DND-41 (cell line): ENCODE data around the gene TDRD1.

Experiments
- EZH2 ChIP-seq: IDR thresholded peaks from 3 replicates; pipeline ENCODE4 v1.6.1; 2012; ENCODE audit warnings: borderline replicate concordance, low read depth, mild to moderate bottlenecking, moderate library complexity, low read length, inconsistent platforms; ENCODE audit not compliant: severe bottlenecking
- TF ChIP-seq, protein P1 (sequence below): IDR thresholded peaks from 2 replicates; pipeline ENCODE4 v1.5.1; 2012; ENCODE audit warnings: borderline replicate concordance, low read length, moderate library complexity, mild to moderate bottlenecking; ENCODE audit not compliant: poor library complexity, severe bottlenecking; ENCODE audit errors: extremely low read depth

GRCh38 chr10:114259824-114260223, 80.7 kb downstream of the TDRD1 start:
- TF ChIP-seq, protein P1, sequence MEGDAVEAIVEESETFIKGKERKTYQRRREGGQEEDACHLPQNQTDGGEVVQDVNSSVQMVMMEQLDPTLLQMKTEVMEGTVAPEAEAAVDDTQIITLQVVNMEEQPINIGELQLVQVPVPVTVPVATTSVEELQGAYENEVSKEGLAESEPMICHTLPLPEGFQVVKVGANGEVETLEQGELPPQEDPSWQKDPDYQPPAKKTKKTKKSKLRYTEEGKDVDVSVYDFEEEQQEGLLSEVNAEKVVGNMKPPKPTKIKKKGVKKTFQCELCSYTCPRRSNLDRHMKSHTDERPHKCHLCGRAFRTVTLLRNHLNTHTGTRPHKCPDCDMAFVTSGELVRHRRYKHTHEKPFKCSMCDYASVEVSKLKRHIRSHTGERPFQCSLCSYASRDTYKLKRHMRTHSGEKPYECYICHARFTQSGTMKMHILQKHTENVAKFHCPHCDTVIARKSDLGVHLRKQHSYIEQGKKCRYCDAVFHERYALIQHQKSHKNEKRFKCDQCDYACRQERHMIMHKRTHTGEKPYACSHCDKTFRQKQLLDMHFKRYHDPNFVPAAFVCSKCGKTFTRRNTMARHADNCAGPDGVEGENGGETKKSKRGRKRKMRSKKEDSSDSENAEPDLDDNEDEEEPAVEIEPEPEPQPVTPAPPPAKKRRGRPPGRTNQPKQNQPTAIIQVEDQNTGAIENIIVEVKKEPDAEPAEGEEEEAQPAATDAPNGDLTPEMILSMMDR: no peak
- no peak for TF ChIP-seq EZH2
